Measurements from ENCODE around the gene LUC7L2.

LUC7L2 gene

DNA sequence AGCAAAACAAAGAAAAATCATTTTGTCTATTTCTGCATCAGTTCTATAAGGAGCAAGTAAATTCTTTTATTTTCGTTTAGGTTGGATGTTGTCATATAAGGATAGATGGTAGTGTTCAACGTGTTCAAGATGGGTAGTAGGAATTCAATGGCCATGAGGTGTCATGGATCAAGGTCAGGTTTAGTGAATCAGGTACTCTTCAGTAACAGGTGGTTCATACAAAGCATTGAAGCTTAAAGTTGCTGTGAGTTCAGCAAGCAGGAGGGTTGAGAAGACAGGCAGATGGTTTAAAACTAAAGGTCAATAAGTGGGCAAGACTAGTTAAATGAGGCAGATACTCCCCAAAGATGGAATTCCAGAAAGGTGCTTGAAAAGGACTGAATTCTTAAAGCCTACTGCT is 5.6 kb downstream of the LUC7L2 start:
- Histone ChIP-seq H2AFZ (ENCODE audit: low read depth, low read length) (no peak overlapping the region), H3K4me1 (ENCODE audit: insufficient read depth, low read length) (peaks cover 47% of the 10 kb centered on the region), H3K9me3 (ENCODE audit: insufficient read depth, low read length, severe bottlenecking) (no peaks in the 10 kb centered on the region), H3K79me2 (ENCODE audit: insufficient read depth, low read length) (peaks cover 100% of the 10 kb centered on the region), H3K9ac (ENCODE audit: low read depth, low read length) (no peak overlapping the region), H3K27me3 (ENCODE audit: insufficient read depth, low read length, poor library complexity) (no peaks in the 10 kb centered on the region), H3K4me2 (ENCODE audit: insufficient read depth, low read length) (peak overlapping the region; percentile 29; the same call in 1 of the 2 replicates), H3K36me3 (ENCODE audit: insufficient read depth, low read length) (peaks cover 66% of the 10 kb centered on the region), H3K4me3 (ENCODE audit: low read depth in 1 of 2, low read length in 2 of 2) (no peak overlapping the region), H4K20me1 (ENCODE audit: insufficient read depth, low read length) (peaks cover 93% of the 10 kb centered on the region), H3K27ac (ENCODE audit: low read length) (no peak overlapping the region)
- no peak for DNase-seq
- no peak for TF ChIP-seq EZH2 (IDR thresholded peaks at IDR 0.05; ENCODE audit: borderline replicate concordance, low read depth, low read length, severe bottlenecking)
- TF ChIP-seq, protein P1, sequence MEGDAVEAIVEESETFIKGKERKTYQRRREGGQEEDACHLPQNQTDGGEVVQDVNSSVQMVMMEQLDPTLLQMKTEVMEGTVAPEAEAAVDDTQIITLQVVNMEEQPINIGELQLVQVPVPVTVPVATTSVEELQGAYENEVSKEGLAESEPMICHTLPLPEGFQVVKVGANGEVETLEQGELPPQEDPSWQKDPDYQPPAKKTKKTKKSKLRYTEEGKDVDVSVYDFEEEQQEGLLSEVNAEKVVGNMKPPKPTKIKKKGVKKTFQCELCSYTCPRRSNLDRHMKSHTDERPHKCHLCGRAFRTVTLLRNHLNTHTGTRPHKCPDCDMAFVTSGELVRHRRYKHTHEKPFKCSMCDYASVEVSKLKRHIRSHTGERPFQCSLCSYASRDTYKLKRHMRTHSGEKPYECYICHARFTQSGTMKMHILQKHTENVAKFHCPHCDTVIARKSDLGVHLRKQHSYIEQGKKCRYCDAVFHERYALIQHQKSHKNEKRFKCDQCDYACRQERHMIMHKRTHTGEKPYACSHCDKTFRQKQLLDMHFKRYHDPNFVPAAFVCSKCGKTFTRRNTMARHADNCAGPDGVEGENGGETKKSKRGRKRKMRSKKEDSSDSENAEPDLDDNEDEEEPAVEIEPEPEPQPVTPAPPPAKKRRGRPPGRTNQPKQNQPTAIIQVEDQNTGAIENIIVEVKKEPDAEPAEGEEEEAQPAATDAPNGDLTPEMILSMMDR (IDR thresholded peaks at IDR 0.05; ENCODE audit: borderline replicate concordance, extremely low read depth, low read length, poor library complexity, severe bottlenecking) = no peak
- no peak for ATAC-seq (ENCODE audit: insufficient read depth, low read depth)

GRCh38 chr7:139366400-139366799 is 6.7 kb downstream of the LUC7L2 start:
- TF ChIP-seq, protein P1 (IDR thresholded peaks at IDR 0.05; ENCODE audit: borderline replicate concordance, extremely low read depth, low read length, poor library complexity, severe bottlenecking) = no peak
- no peak for TF ChIP-seq EZH2 (IDR thresholded peaks at IDR 0.05; ENCODE audit: borderline replicate concordance, low read depth, low read length, severe bottlenecking)
- Histone ChIP-seq H3K4me3 (ENCODE audit: low read depth in 1 of 2, low read length in 2 of 2) (no peak overlapping the region), H3K9ac (ENCODE audit: low read depth, low read length) (no peak overlapping the region), H4K20me1 (ENCODE audit: insufficient read depth, low read length) (peaks cover 94% of the 10 kb centered on the region), H3K79me2 (ENCODE audit: insufficient read depth, low read length) (peaks cover 100% of the 10 kb centered on the region), H3K27ac (ENCODE audit: low read length) (no peak overlapping the region), H3K9me3 (ENCODE audit: insufficient read depth, low read length, severe bottlenecking) (no peaks in the 10 kb centered on the region), H2AFZ (ENCODE audit: low read depth, low read length) (no peak overlapping the region), H3K4me1 (ENCODE audit: insufficient read depth, low read length) (peaks cover 46% of the 10 kb centered on the region), H3K27me3 (ENCODE audit: insufficient read depth, low read length, poor library complexity) (no peaks in the 10 kb centered on the region), H3K36me3 (ENCODE audit: insufficient read depth, low read length) (peaks cover 74% of the 10 kb centered on the region), H3K4me2 (ENCODE audit: insufficient read depth, low read length) (peak overlapping the region; percentile 14; the same call in 1 of the 2 replicates)
- ATAC-seq (ENCODE audit: insufficient read depth, low read depth) (no peak), DNase-seq (no peak)

DNA sequence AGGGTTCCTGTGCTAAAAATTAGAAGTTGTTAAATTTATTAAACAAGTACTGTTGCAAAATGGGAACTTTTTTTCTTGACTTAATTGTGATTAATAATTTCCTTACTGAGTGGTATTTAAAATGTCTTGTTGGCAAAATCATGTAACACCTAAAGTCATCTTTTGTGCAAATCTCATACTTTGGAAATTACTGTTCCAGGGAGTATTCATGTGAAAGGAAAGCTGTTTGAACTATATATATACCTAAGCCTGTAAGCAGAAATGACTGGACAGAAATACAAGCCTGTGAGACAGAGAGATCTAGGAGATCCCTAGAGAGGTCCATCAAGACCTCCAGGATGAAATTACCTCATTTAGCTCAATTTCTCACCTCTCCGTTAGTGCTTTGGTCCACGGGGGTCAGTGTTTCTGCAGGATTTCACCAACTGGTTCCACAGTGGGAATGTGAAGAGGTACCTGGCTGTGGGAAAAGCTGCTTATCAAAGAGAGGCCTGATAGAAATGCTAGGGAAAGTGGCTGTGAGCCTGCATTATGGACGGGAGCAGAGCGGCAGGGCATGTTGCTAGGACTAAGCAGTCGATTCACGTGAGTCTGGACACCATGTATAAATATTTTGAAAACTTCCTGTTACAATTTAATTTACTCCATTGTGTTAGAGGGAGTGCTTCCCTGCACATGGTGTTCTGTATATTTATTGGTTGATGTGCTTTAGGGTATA is 7.9 kb downstream of the LUC7L2 start:
- Histone ChIP-seq H3K79me2 (ENCODE audit: insufficient read depth, low read length) (peaks cover 100% of the 10 kb centered on the region), H3K9me3 (ENCODE audit: insufficient read depth, low read length, severe bottlenecking) (no peaks in the 10 kb centered on the region), H3K4me1 (ENCODE audit: insufficient read depth, low read length) (peaks cover 37% of the 10 kb centered on the region), H3K4me2 (ENCODE audit: insufficient read depth, low read length) (peak overlapping the region; percentile 32; the same call in 1 of the 2 replicates), H2AFZ (ENCODE audit: low read depth, low read length) (no peak overlapping the region), H4K20me1 (ENCODE audit: insufficient read depth, low read length) (peaks cover 94% of the 10 kb centered on the region), H3K27ac (ENCODE audit: low read length) (no peak overlapping the region; the same call in 1 of the 2 replicates), H3K9ac (ENCODE audit: low read depth, low read length) (0 out of 2 replicates have a peak overlapping the region, but pooled peaks have one; percentile 18), H3K4me3 (ENCODE audit: low read depth in 1 of 2, low read length in 2 of 2) (0 out of 4 replicates have a peak overlapping the region, but pooled peaks of 1 of the 2 experiments have one; percentile 7), H3K36me3 (ENCODE audit: insufficient read depth, low read length) (peaks cover 69% of the 10 kb centered on the region), H3K27me3 (ENCODE audit: insufficient read depth, low read length, poor library complexity) (no peaks in the 10 kb centered on the region)
- no peak for TF ChIP-seq EZH2 (IDR thresholded peaks at IDR 0.05; ENCODE audit: borderline replicate concordance, low read depth, low read length, severe bottlenecking)
- TF ChIP-seq, protein P1 (IDR thresholded peaks at IDR 0.05; ENCODE audit: borderline replicate concordance, extremely low read depth, low read length, poor library complexity, severe bottlenecking) = no peak
- DNase-seq (no peak), ATAC-seq (ENCODE audit: insufficient read depth, low read depth) (no peak)

Data from DND-41 (cell line).